Activated T-helper 1 cell treated with anti-CD3 and anti-CD28 coated beads, Interleukin-2, amount 50 U/mL, for 16 hours (primary cell): Measurements from ENCODE around the gene ZNF324.
"Not testable (repeated sequence)": the region's sequence is repeated elsewhere in the genome, so short reads cannot be mapped to it uniquely, and the experiment has no call there.

Source experiments
- DNase-seq, 2 donors: peaks; one replicate each; pipeline ENCODE4 v3.0.0-alpha.2; 2020; ENCODE audit warnings: low read depth in 1 of 2, low spot score in 1 of 2

ZNF324 gene

GRCh38 chr19:58470837-58471543 is 4.1 kb downstream of the ZNF324 start:
- DNase-seq: not testable (repeated sequence)

- DNase-seq: no peak
Observed at GRCh38 chr19:58471736-58472135, 4.9 kb downstream of the ZNF324 start.

GRCh38 chr19:58473775-58474174 is 6.9 kb downstream of the ZNF324 start:
- DNase-seq: no peak

GRCh38 chr19:58474291-58474996 is 7.6 kb downstream of the ZNF324 start:
- no peak for DNase-seq

- DNase-seq: no peak
Observed at GRCh38 chr19:58474997-58475713, 8.3 kb downstream of the ZNF324 start.

GRCh38 chr19:58475714-58476497 is 9.0 kb downstream of the ZNF324 start, which contains the start of gene ZNF446:
TSS of gene ZNF446 (plus strand) at chr19:58476352. CDS start at chr19:58477219, 867 bp downstream.
- peak; percentile 87 to 89 for DNase-seq

- no peak for DNase-seq
Observed at GRCh38 chr19:58476498-58477015, 9.7 kb downstream of the ZNF324 start.

- DNase-seq: no peak
Observed at GRCh38 chr19:58477130-58477529, 10.2 kb downstream of the ZNF324 start.

- DNase-seq: no peak
Observed at GRCh38 chr19:58477871-58478270, 11.0 kb downstream of the ZNF324 start.

GRCh38 chr19:58479303-58479702 is 12.4 kb downstream of the ZNF324 start:
- no peak for DNase-seq

GRCh38 chr19:58479736-58480480 is 13.0 kb downstream of the ZNF324 start:
- DNase-seq: no peak

- no peak for DNase-seq
Observed at GRCh38 chr19:58480481-58480830, 13.6 kb downstream of the ZNF324 start.

- DNase-seq: no peak
Observed at GRCh38 chr19:58480831-58481230, 14.0 kb downstream of the ZNF324 start.

GRCh38 chr19:58482372-58482771 is 15.5 kb downstream of the ZNF324 start:
- no peak for DNase-seq

- DNase-seq: no peak
Observed at GRCh38 chr19:58483776-58484175, 16.9 kb downstream of the ZNF324 start.

- DNase-seq: not testable (repeated sequence)
Observed at GRCh38 chr19:58484349-58484748, 17.5 kb downstream of the ZNF324 start.

GRCh38 chr19:58491393-58491792 is 24.5 kb downstream of the ZNF324 start:
- DNase-seq: no peak

GRCh38 chr19:58492265-58492664 is 25.4 kb downstream of the ZNF324 start:
- DNase-seq: no peak

- DNase-seq: no peak
Observed at GRCh38 chr19:58497634-58498170, 30.8 kb downstream of the ZNF324 start.
